Mesothelial cell of epicardium (in vitro differentiated cells): ENCODE data around the gene CCDC171. TPM values are rescaled to one million over a fixed set of nuclear protein-coding genes. Genes with fewer than 3 reads are reported as not detected.

Experiments used
- DNase-seq, 2 experiments: peaks; one replicate each; pipeline ENCODE4 v3.0.0; 2021; ENCODE audit warnings: low spot score in 2 of 2; ENCODE audit not compliant: unreplicated experiment in 2 of 2
- H3K27ac Mint-ChIP-seq: 2 replicates; pipeline ENCODE4 v1.8.0; 2021; ENCODE audit warnings: mixed read lengths
- H3K27me3 Mint-ChIP-seq: 2 replicates; pipeline ENCODE4 v1.8.0; 2021; ENCODE audit warnings: low read depth, mixed read lengths
- H3K36me3 Mint-ChIP-seq: 2 replicates; pipeline ENCODE4 v1.8.0; 2021; ENCODE audit warnings: mixed read lengths
- H3K4me1 Mint-ChIP-seq: 2 replicates; pipeline ENCODE4 v1.8.0; 2021; ENCODE audit warnings: mixed read lengths
- H3K4me3 Mint-ChIP-seq: 2 replicates; pipeline ENCODE4 v1.8.0; 2021; ENCODE audit warnings: mild to moderate bottlenecking, moderate library complexity, mixed read lengths
- H3K9me3 Mint-ChIP-seq: 2 replicates; pipeline ENCODE4 v1.8.0; 2021; ENCODE audit warnings: mixed read lengths
- total RNA-seq: library from RNA; stranded (reverse); gene quantifications from 3 replicates; pipeline ENCODE4 v1.2.1, GENCODE V29; 2021
- TF ChIP-seq, protein P1 (sequence below): fragments of 200-600 bp; sonication (generic); IDR thresholded peaks from one replicate; pipeline ENCODE4 v1.5.0; 2021; ENCODE audit warnings: antibody characterized with exemption; ENCODE audit not compliant: unreplicated experiment

The CCDC171 gene
- total RNA-seq, 1 donor from 2014 or later: 9.8 TPM

DNA sequence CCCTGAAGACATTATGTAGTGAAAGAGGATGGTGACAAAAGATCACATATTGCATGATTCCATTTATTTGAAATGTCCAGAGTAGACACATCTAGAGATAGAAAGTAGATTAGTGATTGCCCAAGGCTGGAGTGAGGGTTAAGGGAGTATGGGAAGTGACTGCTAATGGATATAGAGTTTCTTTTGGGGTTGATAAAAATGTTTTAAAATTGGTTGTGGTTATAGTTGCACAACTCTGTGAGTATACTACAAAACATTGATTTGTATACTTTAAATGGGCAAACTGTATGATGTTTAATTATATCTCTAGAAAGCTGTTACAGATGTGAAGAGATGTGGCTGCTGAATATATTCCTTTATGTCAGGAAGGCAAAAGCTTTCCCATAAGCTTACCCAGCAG lies 202.8 kb downstream of the CCDC171 start:
- H3K4me3 Mint-ChIP-seq: no peak overlapping the region
- H3K4me1 Mint-ChIP-seq: no peaks in the 10 kb centered on the region
- H3K36me3 Mint-ChIP-seq: no peaks in the 10 kb centered on the region
- TF ChIP-seq, protein P1, sequence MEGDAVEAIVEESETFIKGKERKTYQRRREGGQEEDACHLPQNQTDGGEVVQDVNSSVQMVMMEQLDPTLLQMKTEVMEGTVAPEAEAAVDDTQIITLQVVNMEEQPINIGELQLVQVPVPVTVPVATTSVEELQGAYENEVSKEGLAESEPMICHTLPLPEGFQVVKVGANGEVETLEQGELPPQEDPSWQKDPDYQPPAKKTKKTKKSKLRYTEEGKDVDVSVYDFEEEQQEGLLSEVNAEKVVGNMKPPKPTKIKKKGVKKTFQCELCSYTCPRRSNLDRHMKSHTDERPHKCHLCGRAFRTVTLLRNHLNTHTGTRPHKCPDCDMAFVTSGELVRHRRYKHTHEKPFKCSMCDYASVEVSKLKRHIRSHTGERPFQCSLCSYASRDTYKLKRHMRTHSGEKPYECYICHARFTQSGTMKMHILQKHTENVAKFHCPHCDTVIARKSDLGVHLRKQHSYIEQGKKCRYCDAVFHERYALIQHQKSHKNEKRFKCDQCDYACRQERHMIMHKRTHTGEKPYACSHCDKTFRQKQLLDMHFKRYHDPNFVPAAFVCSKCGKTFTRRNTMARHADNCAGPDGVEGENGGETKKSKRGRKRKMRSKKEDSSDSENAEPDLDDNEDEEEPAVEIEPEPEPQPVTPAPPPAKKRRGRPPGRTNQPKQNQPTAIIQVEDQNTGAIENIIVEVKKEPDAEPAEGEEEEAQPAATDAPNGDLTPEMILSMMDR: no peak
- H3K9me3 Mint-ChIP-seq: peaks cover 10% of the 10 kb centered on the region
- H3K27me3 Mint-ChIP-seq: no peaks in the 10 kb centered on the region
- no peak overlapping the region for H3K27ac Mint-ChIP-seq
- no peak for DNase-seq

DNA sequence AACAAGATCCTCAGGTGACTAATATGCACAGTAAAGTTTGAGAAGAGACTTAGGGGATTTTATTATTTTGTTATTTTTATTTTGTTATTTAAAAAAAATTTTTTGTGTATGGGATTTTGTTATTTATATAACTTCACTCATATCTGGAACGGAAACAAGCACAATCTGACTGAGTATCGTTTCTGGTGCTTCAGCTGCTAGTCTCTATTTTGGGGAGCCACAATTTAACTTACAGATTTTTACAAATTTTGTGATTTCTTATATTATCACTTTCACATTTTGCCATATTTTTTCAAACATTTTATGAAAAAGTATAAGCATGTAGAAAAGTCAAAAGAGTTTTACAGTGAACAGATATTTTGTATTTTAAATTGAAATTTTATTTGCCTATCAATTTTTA lies 208.7 kb downstream of the CCDC171 start:
- Mint-ChIP-seq H3K4me3 (no peak overlapping the region), H3K9me3 (peaks cover 5% of the 10 kb centered on the region), H3K36me3 (no peaks in the 10 kb centered on the region), H3K27ac (no peak overlapping the region), H3K4me1 (peaks cover 3% of the 10 kb centered on the region), H3K27me3 (no peaks in the 10 kb centered on the region)
- TF ChIP-seq, protein P1: no peak
- no peak for DNase-seq

DNA sequence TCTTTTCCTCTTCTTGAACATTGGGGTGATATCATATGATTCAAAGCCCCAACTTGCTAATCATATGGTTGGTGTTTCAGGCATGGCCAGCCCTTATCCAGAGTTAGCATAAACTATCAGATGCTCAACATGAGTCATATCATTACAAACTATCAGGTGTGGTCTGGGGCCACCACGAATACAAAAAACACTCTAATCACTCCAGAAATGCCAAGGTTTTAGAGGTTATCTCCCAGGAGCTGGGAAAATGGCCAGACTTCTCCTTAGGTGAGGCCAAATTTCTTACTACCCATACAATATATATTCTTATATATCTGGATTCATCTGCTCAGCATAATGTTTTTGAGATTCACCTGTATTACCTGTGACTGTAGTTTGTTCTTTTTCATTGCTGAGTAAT lies 210.5 kb downstream of the CCDC171 start:
- H3K4me3 Mint-ChIP-seq: no peak overlapping the region
- DNase-seq: no peak
- TF ChIP-seq, protein P1: no peak
- no peaks in the 10 kb centered on the region for H3K9me3 Mint-ChIP-seq
- no peaks in the 10 kb centered on the region for H3K27me3 Mint-ChIP-seq
- peaks cover 3% of the 10 kb centered on the region for H3K4me1 Mint-ChIP-seq
- H3K27ac Mint-ChIP-seq: no peak overlapping the region
- H3K36me3 Mint-ChIP-seq: no peaks in the 10 kb centered on the region

DNA sequence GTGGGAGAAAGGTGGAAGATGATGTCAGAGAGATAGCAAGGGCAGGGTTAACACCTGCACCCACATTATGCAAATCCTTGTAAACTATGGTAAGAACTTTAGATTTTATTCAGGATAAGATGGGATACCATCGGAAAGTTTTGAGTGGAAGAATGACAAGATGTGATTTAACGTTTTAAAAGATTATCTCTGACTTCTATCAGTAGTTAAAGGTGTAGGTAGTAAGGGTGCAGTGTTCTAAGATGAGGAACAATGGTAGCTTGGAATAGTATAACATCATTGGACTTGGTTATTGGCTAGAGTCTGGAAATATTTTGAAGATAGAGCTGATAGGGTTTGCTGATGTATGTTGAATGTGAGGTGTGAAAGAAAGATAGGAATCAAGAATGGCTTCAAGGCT lies 211.3 kb downstream of the CCDC171 start:
- TF ChIP-seq, protein P1: no peak
- Mint-ChIP-seq H3K4me3 (no peak overlapping the region), H3K27me3 (no peaks in the 10 kb centered on the region), H3K9me3 (no peaks in the 10 kb centered on the region), H3K36me3 (no peaks in the 10 kb centered on the region), H3K27ac (no peak overlapping the region), H3K4me1 (peaks cover 3% of the 10 kb centered on the region)
- DNase-seq: no peak

DNA sequence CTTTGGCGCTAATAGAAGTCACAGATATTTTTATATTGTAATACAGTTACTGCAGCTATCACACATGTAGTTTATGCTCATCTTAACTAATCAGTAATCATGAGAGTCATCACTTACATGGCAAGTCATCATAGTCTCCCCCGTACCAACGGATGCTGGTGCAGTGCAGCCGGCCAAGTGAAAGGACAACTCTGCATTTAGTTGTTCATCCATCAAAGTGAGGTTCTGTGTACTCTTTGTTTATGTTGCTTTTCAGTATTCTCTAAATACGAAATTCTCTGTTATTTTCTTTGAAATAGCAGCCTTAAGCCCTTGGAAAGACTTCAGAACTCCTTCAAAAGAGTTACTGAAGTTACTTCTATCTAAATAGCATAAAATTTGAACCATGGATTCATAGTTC lies 216.7 kb downstream of the CCDC171 start:
- H3K27me3 Mint-ChIP-seq: no peaks in the 10 kb centered on the region
- peaks cover 3% of the 10 kb centered on the region for H3K9me3 Mint-ChIP-seq
- no peak overlapping the region for H3K27ac Mint-ChIP-seq
- H3K4me1 Mint-ChIP-seq: no peaks in the 10 kb centered on the region
- TF ChIP-seq, protein P1: no peak
- H3K4me3 Mint-ChIP-seq: no peak overlapping the region
- no peak for DNase-seq
- no peaks in the 10 kb centered on the region for H3K36me3 Mint-ChIP-seq

DNA sequence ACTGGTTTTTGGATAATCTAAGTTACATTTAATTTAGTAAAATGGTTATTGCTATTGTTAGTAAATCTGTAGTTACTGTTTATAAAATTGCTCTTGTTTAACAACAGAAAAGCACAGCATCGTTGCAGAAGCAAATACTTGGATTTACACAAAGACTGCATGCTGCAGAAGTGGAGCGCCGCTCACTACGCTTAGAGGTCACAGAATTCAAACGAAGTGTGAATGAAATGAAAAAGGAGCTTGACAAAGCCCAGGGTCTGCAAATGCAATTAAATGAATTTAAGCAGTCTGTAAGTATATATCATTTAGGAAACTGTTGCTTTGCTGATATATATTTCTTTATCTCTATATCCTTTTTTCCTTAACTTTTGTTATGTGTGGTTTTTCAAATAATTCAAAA lies 226.0 kb downstream of the CCDC171 start:
- DNase-seq: no peak
- no peaks in the 10 kb centered on the region for H3K27me3 Mint-ChIP-seq
- H3K27ac Mint-ChIP-seq: no peak overlapping the region
- H3K4me1 Mint-ChIP-seq: no peaks in the 10 kb centered on the region
- peaks cover 4% of the 10 kb centered on the region for H3K9me3 Mint-ChIP-seq
- H3K4me3 Mint-ChIP-seq: no peak overlapping the region
- TF ChIP-seq, protein P1: no peak
- H3K36me3 Mint-ChIP-seq: no peaks in the 10 kb centered on the region
